Lower lobe of right lung (tissue), 2 donors: Measurements from ENCODE around the gene ARID4B. TPM values are rescaled to one million over a fixed set of nuclear protein-coding genes. Genes with fewer than 3 reads are reported as not detected.

Source experiments
- ATAC-seq, 2 donors: fragments of 200-7000 bp; cut with Tn5 transposase; one replicate each; pipeline ENCODE4 v1.9.1; 2020 to 2022; ENCODE audit warnings: mild to moderate bottlenecking in 2 of 2, moderate library complexity in 2 of 2
- DNase-seq: peaks from one replicate; pipeline ENCODE4 v3.0.0-alpha.2; 2020
- H3K27ac ChIP-seq: fragments of 200-600 bp; one replicate; pipeline ENCODE4 v1.8.0; 2022
- H3K27me3 ChIP-seq: fragments of 200-600 bp; one replicate; pipeline ENCODE4 v1.8.0; 2022; ENCODE audit warnings: low read depth
- H3K36me3 ChIP-seq: fragments of 200-600 bp; one replicate; pipeline ENCODE4 v1.8.0; 2022; ENCODE audit warnings: mild to moderate bottlenecking
- H3K4me1 ChIP-seq: fragments of 200-600 bp; one replicate; pipeline ENCODE4 v1.8.0; 2022
- H3K4me3 ChIP-seq: fragments of 200-600 bp; one replicate; pipeline ENCODE4 v1.8.0; 2022; ENCODE audit warnings: mild to moderate bottlenecking
- H3K9me3 ChIP-seq: fragments of 200-600 bp; one replicate; pipeline ENCODE4 v1.8.0; 2022
- intact Hi-C: fragments of 100-400 bp; cut with DNase I; formaldehyde crosslinking; loops from one replicate; pipeline ENCODE4 v1.11.0; 2022
- total RNA-seq: library from RNA; stranded (reverse); fragmentation: NEBNext Ultra II Directional; extraction: Animal tissue kit (Norgen Biotek cat#: 25700); gene quantifications from one replicate; pipeline ENCODE4 v1.2.1, GENCODE V29; 2021
- TF ChIP-seq, protein P1 (sequence below): fragments of 200-600 bp; IDR thresholded peaks from one replicate; pipeline ENCODE4 v1.8.0; 2022; ENCODE audit warnings: antibody characterized with exemption, mild to moderate bottlenecking
- donor health status: DM: no; HTN: yes; CAD: no; lungs with severe emphysema.

Gene ARID4B
- total RNA-seq, 1 donor from 2014 or later: 39.1 TPM

- Histone ChIP-seq H3K9me3 (no peaks in the 10 kb centered on the region), H3K27me3 (no peaks in the 10 kb centered on the region), H3K36me3 (no peaks in the 10 kb centered on the region), H3K4me3 (no peak overlapping the region), H3K27ac (no peak overlapping the region), H3K4me1 (peaks cover 29% of the 10 kb centered on the region)
- intact Hi-C loops: no loop called here
- ATAC-seq (peak; percentile 80 to 83), DNase-seq (no peak)
- TF ChIP-seq, protein P1, sequence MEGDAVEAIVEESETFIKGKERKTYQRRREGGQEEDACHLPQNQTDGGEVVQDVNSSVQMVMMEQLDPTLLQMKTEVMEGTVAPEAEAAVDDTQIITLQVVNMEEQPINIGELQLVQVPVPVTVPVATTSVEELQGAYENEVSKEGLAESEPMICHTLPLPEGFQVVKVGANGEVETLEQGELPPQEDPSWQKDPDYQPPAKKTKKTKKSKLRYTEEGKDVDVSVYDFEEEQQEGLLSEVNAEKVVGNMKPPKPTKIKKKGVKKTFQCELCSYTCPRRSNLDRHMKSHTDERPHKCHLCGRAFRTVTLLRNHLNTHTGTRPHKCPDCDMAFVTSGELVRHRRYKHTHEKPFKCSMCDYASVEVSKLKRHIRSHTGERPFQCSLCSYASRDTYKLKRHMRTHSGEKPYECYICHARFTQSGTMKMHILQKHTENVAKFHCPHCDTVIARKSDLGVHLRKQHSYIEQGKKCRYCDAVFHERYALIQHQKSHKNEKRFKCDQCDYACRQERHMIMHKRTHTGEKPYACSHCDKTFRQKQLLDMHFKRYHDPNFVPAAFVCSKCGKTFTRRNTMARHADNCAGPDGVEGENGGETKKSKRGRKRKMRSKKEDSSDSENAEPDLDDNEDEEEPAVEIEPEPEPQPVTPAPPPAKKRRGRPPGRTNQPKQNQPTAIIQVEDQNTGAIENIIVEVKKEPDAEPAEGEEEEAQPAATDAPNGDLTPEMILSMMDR: no peak
These were observed 32.1 kb downstream of the ARID4B start for GRCh38 chr1:235295902-235296350.

DNA sequence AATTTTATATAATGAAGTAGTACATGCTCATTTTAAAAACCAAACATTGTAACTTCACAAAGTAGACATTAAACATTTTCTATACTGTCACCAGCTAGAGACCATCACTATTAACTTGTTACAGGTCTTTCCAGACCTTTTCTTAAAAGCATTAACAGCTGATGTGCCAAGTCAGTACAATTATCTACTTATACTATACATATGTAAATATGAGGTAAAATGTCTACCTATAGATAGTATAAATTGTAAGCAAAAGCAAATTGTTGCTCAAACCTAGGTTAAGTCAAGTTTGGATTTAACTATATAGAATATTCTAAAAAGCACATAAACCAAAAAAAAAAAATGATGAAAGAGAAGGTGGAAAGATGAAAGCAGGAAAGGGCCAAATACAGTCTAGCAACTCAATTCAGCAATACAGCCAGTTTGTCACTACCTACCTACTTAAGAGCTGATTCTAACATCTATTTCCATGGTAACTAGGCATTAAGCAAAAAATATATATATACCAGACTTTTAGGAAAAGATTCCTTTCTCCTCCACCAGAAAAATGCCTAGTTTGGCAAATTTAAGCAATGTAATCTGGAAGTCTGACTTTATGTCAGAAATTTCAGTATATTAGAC lies 34.5 kb downstream of the ARID4B start:
- intact Hi-C loops: no loop called here
- no peaks in the 10 kb centered on the region for H3K27me3 ChIP-seq
- H3K9me3 ChIP-seq: no peaks in the 10 kb centered on the region
- no peaks in the 10 kb centered on the region for H3K36me3 ChIP-seq
- H3K4me1 ChIP-seq: peaks cover 32% of the 10 kb centered on the region
- no peak for DNase-seq
- ATAC-seq: no peak
- H3K4me3 ChIP-seq: no peak overlapping the region
- TF ChIP-seq, protein P1: no peak
- no peak overlapping the region for H3K27ac ChIP-seq

DNA sequence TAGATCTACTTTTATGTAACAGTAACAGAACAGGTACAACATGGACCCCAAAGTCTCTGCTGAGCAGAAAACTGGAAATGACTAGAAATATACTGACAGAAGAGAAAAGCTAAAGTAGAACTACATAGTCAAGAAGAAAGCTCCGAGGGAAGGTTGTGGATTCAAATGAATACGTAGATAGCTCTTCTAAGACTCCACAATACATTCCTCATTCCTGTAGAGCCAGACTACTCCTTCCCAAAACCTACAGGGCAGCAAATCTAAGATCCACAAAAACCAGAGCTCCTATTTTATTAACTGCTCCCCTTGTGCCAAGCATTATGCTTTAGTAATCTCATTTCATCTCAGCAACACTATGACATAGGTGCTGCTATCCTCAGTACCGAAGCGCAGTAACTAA lies 35.2 kb downstream of the ARID4B start:
- Histone ChIP-seq H3K4me3 (no peak overlapping the region), H3K9me3 (no peaks in the 10 kb centered on the region), H3K27me3 (no peaks in the 10 kb centered on the region), H3K36me3 (no peaks in the 10 kb centered on the region), H3K27ac (no peak overlapping the region), H3K4me1 (peaks cover 32% of the 10 kb centered on the region)
- TF ChIP-seq, protein P1: no peak
- ATAC-seq (no peak), DNase-seq (no peak)
- intact Hi-C loops: no loop called here

- Histone ChIP-seq H3K27me3 (no peaks in the 10 kb centered on the region), H3K27ac (no peak overlapping the region), H3K9me3 (no peaks in the 10 kb centered on the region), H3K36me3 (no peaks in the 10 kb centered on the region), H3K4me3 (no peak overlapping the region), H3K4me1 (peaks cover 35% of the 10 kb centered on the region)
- no peak for DNase-seq
- TF ChIP-seq, protein P1: no peak
- ATAC-seq: no peak
- intact Hi-C loops: no loop called here
These were observed 36.3 kb downstream of the ARID4B start for GRCh38 chr1:235291599-235292091.

GRCh38 chr1:235290740-235291502 lies 37.1 kb downstream of the ARID4B start:
- intact Hi-C loops: no loop called here
- H3K4me3 ChIP-seq: no peak overlapping the region
- H3K9me3 ChIP-seq: no peaks in the 10 kb centered on the region
- no peaks in the 10 kb centered on the region for H3K36me3 ChIP-seq
- no peaks in the 10 kb centered on the region for H3K27me3 ChIP-seq
- H3K4me1 ChIP-seq: peaks cover 37% of the 10 kb centered on the region
- TF ChIP-seq, protein P1: no peak
- ATAC-seq: no peak
- no peak for DNase-seq
- H3K27ac ChIP-seq: no peak overlapping the region
